Measurements from ENCODE around the gene DGAT2L6. TPM values are rescaled to one million over a fixed set of nuclear protein-coding genes. Genes with fewer than 3 reads are reported as not detected.

The DGAT2L6 gene
- total RNA-seq, 4 donors from 2014 or later, result not detected

DNA sequence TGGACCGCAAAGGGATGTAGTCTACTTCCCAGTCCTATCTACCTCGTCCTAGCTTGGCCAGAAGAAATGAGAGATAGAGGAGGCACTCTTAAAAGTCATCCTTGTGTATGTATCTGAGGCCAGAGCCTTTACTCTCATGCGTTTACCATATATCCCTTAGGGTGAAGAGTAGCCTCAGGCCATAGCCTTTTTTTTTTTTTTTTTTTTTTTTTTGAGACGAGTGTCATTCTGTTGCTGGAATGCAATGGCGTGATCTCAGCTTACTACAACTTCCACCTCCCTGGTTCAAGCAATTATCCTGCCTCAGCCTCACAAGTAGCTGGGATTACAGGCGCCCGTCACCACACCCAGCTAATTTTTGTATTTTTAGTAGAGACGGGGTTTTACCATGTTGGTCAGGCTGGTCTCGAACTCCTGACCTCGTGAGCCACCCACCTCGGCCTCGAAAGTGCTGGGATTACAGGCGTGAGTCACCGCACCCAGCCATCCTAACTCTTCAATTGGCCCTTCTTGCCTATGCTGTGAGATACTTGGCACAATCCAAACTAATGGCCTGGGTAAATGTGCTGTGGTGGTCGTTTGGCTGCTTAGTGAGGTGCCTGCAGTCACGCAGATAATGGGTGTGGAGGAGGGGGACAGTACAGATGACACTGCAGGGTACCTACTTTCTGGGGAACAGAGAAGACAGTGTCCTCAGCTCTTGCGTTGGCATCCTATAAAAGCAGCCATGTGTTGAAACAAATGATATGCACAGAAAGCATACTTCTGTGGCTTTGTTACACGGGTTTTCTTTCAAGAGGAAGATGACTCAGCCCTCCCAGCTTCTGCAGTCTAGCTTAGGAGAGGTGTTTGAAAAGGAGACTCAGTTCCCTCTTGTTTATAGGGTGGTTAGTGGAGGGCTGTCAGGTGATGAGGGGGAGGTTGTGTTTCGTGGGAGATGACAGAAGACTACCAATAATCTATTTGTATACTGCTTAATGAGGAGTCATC lies 10.4 kb upstream of the DGAT2L6 start:
- H3K27me3 ChIP-seq, result no peaks in the 10 kb centered on the region
- intact Hi-C loops (cut with DNase I), result no loop called here
- no peaks in the 10 kb centered on the region for H3K9me3 ChIP-seq
- TF ChIP-seq, protein P1, sequence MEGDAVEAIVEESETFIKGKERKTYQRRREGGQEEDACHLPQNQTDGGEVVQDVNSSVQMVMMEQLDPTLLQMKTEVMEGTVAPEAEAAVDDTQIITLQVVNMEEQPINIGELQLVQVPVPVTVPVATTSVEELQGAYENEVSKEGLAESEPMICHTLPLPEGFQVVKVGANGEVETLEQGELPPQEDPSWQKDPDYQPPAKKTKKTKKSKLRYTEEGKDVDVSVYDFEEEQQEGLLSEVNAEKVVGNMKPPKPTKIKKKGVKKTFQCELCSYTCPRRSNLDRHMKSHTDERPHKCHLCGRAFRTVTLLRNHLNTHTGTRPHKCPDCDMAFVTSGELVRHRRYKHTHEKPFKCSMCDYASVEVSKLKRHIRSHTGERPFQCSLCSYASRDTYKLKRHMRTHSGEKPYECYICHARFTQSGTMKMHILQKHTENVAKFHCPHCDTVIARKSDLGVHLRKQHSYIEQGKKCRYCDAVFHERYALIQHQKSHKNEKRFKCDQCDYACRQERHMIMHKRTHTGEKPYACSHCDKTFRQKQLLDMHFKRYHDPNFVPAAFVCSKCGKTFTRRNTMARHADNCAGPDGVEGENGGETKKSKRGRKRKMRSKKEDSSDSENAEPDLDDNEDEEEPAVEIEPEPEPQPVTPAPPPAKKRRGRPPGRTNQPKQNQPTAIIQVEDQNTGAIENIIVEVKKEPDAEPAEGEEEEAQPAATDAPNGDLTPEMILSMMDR (IDR thresholded peaks at IDR 0.05), result no peak
- no peak for TF ChIP-seq POLR2A (IDR thresholded peaks at IDR 0.05)
- no peak overlapping the region for H3K4me3 ChIP-seq (replicated peaks in 1 of 3)
- peaks cover 0 to 5% of the 10 kb centered on the region in 2 donors for H3K36me3 ChIP-seq
- DNase-seq, result no peak
- no peak overlapping the region for H3K27ac ChIP-seq
- 86 to 89% methylated on average over 14 to 18 of the region's 19 CpGs for WGBS, 2 donors
- peaks cover 6 to 9% of the 10 kb centered on the region in 2 donors for H3K4me1 ChIP-seq

DNA sequence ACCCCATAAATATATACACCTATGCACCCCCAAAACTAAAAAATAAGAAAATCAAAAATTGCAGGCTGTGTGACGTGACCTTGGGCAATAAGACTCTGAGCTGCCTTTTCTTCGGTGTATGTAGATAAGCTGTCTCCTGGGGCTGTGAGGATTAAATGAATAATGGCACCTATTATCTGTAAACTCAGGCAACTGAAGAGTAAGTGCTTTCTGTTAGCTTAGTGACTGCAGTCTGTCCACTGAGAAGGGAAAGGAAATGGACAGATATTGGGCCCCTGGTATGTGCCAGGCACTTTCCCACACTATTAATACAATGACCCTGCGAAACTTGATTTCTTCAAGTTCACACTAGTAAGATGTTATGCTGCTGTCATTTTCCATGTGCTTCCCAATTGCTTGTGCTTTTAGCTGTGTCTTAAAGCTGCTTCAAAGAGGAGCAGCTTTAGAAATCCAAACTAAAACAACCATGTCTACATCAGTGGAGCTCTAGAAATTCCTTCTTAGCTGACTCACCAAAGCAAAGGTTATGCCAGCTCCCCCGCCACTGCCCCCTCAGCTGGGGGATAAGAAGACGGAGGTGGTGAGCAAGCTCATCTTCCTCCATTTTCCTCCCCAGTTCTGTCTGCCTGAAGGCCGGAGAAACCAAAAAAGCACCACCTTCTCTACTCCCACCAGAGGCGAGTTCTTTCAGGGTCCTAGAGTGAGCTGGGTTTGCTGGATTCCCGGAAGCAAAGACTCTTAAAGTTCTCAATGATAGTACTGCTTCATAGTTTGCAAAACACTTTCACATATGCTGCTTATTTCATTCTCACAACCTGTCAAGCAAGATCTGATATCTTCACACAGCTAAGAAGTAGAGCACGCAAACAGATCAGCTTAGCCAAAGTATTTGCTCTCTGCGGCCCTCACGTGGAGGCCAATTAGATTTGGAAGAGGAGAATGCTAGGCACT lies 8.8 kb upstream of the DGAT2L6 start:
- H3K27ac ChIP-seq, result peak overlapping the region; percentile 12 to 50 (median 24)
- no peaks in the 10 kb centered on the region for H3K9me3 ChIP-seq
- no peak overlapping the region for H3K4me3 ChIP-seq (replicated peaks in 1 of 3)
- peaks cover 6 to 9% of the 10 kb centered on the region in 2 donors for H3K4me1 ChIP-seq
- 35 to 40% methylated on average over 10 to 11 of the region's 11 CpGs for WGBS, 2 donors
- intact Hi-C loops (cut with DNase I), result no loop called here
- no peaks in the 10 kb centered on the region for H3K27me3 ChIP-seq
- peaks cover 0 to 5% of the 10 kb centered on the region in 2 donors for H3K36me3 ChIP-seq
- TF ChIP-seq POLR2A (IDR thresholded peaks at IDR 0.05), result no peak
- TF ChIP-seq, protein P1 (IDR thresholded peaks at IDR 0.05), result no peak
- DNase-seq, result peak; percentile 49 to 52

DNA sequence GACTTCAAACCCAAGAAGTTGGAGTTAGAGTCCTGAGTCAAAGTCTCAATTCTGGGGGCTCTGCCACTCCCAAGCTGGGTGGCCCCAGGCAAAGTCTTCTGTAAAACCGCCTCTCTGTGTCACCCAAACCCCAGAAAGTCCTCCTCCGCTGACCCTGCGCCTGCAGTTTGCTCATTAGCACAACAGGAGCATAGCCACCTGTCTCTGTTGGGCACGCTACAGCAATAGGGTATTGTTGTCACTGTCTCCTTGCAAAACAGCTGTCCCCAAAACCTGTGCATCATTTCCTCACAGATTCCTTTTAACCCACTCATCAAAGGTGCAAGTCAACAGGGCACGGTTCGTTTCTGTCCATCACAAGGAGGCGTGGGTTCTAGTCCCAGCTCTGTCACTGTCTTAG lies 8.0 kb upstream of the DGAT2L6 start:
- H3K27me3 ChIP-seq, result no peaks in the 10 kb centered on the region
- H3K4me3 ChIP-seq (replicated peaks in 1 of 3), result no peak overlapping the region
- no peak for DNase-seq
- peaks cover 0 to 5% of the 10 kb centered on the region in 2 donors for H3K36me3 ChIP-seq
- intact Hi-C loops (cut with DNase I), result no loop called here
- TF ChIP-seq, protein P1 (IDR thresholded peaks at IDR 0.05), result no peak
- TF ChIP-seq POLR2A (IDR thresholded peaks at IDR 0.05), result no peak
- WGBS, 2 donors, result 89 to 90% methylated on average over 2 to 7 of the region's 7 CpGs
- peak overlapping the region in 1 of 3 donors; percentile 12 for H3K27ac ChIP-seq
- peaks cover 6 to 9% of the 10 kb centered on the region in 2 donors for H3K4me1 ChIP-seq
- H3K9me3 ChIP-seq, result no peaks in the 10 kb centered on the region

DNA sequence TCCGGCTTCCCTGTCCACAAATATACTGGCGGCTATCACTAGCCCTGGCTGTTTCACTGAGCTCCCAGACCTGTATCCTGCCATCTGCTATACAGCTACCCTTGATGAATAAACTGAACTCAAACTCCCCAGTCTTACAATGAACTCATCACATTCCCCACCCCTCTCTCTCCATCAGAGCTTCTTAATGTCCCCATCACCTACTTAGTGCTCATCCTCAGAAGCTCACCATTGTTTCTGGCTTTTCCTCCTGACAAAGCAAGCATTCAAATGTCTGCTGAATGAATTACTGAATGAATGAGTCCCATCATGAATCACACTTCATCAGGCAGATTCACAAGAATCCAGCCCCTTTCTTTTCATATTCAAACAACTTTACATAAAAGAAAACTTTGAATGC lies 5.7 kb upstream of the DGAT2L6 start:
- Histone ChIP-seq H3K4me1 (peaks cover 6 to 9% of the 10 kb centered on the region in 2 donors), H3K27me3 (no peaks in the 10 kb centered on the region), H3K9me3 (no peaks in the 10 kb centered on the region), H3K36me3 (no peaks in the 10 kb centered on the region), H3K27ac (no peak overlapping the region), H3K4me3 (replicated peaks in 1 of 3) (no peak overlapping the region)
- TF ChIP-seq POLR2A (IDR thresholded peaks at IDR 0.05), result no peak
- TF ChIP-seq, protein P1 (IDR thresholded peaks at IDR 0.05), result no peak
- 84 to 96% methylated on average over 2 of the region's 2 CpGs for WGBS, 2 donors
- no peak for DNase-seq
- intact Hi-C loops (cut with DNase I), result no loop called here

Measured in thyroid gland (tissue), 4 donors.